ENCODE measurements around the gene HTT-AS. TPM values are rescaled to one million over a fixed set of nuclear protein-coding genes. Genes with fewer than 3 reads are reported as not detected.

The HTT-AS gene
- total and polyA plus RNA-seq, 2 of the 8 experiments (the other 6 are each of a cell fraction or from before 2014, with no cell fraction given) = not detected

- TF ChIP-seq CHD7 (IDR thresholded peaks at IDR 0.05; ENCODE audit: insufficient replicate concordance, low read length) = no peak
- TF ChIP-seq NRF1 (IDR thresholded peaks at IDR 0.05; ENCODE audit: low read depth, low read length) = no peak
- TF ChIP-seq CBX5 (IDR thresholded peaks at IDR 0.05; ENCODE audit: low read depth, low read length) = no peak
- TF ChIP-seq RXRA (IDR thresholded peaks at IDR 0.05; ENCODE audit: insufficient read depth, low read depth, low read length) = no peak
- no peak for TF ChIP-seq CTBP2 (IDR thresholded peaks at IDR 0.05; ENCODE audit: borderline replicate concordance, insufficient read depth, insufficient read length, low read length)
- no peak for TF ChIP-seq JUN (IDR thresholded peaks at IDR 0.05; ENCODE audit: low read depth, low read length)
- TF ChIP-seq TAF1 (IDR thresholded peaks at IDR 0.05; ENCODE audit: low read depth, low read length) = no peak
- no peak for TF ChIP-seq BACH1 (IDR thresholded peaks at IDR 0.05; ENCODE audit: low read length)
- TF ChIP-seq SP2 (IDR thresholded peaks at IDR 0.05; ENCODE audit: low read length) = no peak
- TF ChIP-seq RFX5 (IDR thresholded peaks at IDR 0.05; ENCODE audit: borderline replicate concordance, low read depth, low read length) = no peak
- TF ChIP-seq BCL11A (IDR thresholded peaks at IDR 0.05; ENCODE audit: low read depth in 2 of 2, low read length in 2 of 2) = no peak
- no peak for TF ChIP-seq SRF (IDR thresholded peaks at IDR 0.05; ENCODE audit: low read depth, low read length)
- TF ChIP-seq CHD1 (IDR thresholded peaks at IDR 0.05; ENCODE audit: low read depth, low read length) = no peak
These were observed 51.7 kb downstream of the HTT-AS start (continued) for GRCh38 chr4:3022651-3023050.
